Astrocyte (in vitro differentiated cells and primary cell): ENCODE data around the gene MICALL2.

ENCODE experiments used
- CTCF ChIP-seq: IDR thresholded peaks from 2 replicates; pipeline ENCODE4 v1.5.1; 2011; ENCODE audit warnings: low read depth, mild to moderate bottlenecking, inconsistent platforms, low read length, moderate library complexity; ENCODE audit not compliant: insufficient read depth
- EZH2 ChIP-seq: IDR thresholded peaks from 2 replicates; pipeline ENCODE4 v1.6.1; 2012; ENCODE audit warnings: mild to moderate bottlenecking, low read length, inconsistent platforms; ENCODE audit not compliant: insufficient read depth

GRCh38 chr7:1459512-1459892, 232 bp upstream of the MICALL2 start:
- TF ChIP-seq CTCF (no peak), EZH2 (no peak)
